Esophagus squamous epithelium (tissue), 4 donors: Measurements from ENCODE around the gene TSPAN15.

Source experiments
- CTCF ChIP-seq, 6 experiments: fragments of 450-650 bp in 4 of 6; fragments of 200-600 bp in 2 of 6; sonication (generic) in 2 of 6; IDR thresholded peaks; one replicate each; pipeline ENCODE4 v1.5.1; 2016 to 2019; ENCODE audit warnings: antibody characterized with exemption in 6 of 6, mild to moderate bottlenecking in 4 of 6, moderate library complexity in 4 of 6
- POLR2A ChIP-seq, 4 donors: fragments of 450-650 bp; IDR thresholded peaks; one replicate each; pipeline ENCODE4 v1.6.1; 2017; ENCODE audit warnings: antibody characterized with exemption in 4 of 4, mild to moderate bottlenecking in 4 of 4, moderate library complexity in 3 of 4

- no peak for TF ChIP-seq CTCF (IDR thresholded peaks at IDR 0.05)
- no peak for TF ChIP-seq POLR2A (IDR thresholded peaks at IDR 0.05)
Observed at GRCh38 chr10:69435966-69436520, 15.2 kb upstream of the TSPAN15 start.
